Stimulated activated CD8-positive, alpha-beta memory T cell treated with anti-CD3 and anti-CD28 coated beads, Interleukin-12 subunit alpha, Interleukin-12 subunit beta, amount 100 ng/mL, for 24 hours (primary cell): ENCODE results near the gene KLHL22.
"Not testable (repeated sequence)": the region's sequence is repeated elsewhere in the genome, so short reads cannot be mapped to it uniquely, and the experiment has no call there.

Experiments used
- DNase-seq: peaks from one replicate; pipeline ENCODE4 v3.0.0-alpha.2; 2020; ENCODE audit errors: extremely low read depth

KLHL22 gene

DNA sequence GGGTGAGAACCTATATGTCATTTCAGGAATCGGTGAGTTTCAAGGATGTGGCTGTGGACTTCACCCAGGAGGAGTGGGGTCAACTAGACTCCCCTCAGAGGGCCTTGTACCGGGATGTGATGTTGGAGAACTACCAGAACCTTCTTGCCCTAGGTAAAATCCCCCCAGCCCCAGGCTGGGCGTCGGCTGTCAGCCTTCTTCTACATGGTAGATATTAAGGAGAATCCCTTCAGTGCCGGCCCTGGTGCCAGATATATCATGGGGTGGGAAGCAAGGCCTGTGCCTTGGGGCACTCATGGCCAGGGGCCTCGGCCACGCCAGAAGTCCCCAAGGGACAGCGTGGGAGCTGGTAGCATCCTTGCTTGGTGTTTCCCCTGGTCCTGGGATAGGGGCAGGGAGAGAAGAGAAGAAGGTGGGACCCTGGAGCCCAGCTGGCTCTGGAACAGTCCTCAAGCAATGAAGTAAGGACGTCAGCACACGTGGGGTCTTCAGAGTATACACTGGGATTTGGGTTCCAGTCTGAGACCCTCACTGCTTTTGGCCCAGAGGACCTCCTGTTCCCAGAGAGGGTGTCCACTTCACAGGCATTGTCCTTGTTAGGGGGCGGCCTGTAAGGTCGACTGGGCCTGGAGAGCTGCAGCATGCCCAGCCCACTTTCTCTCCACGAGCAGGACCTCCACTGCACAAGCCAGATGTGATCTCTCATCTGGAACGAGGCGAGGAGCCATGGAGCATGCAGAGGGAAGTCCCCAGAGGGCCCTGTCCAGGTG, 94.8 kb downstream of the KLHL22 start:
- no peak for DNase-seq

DNA sequence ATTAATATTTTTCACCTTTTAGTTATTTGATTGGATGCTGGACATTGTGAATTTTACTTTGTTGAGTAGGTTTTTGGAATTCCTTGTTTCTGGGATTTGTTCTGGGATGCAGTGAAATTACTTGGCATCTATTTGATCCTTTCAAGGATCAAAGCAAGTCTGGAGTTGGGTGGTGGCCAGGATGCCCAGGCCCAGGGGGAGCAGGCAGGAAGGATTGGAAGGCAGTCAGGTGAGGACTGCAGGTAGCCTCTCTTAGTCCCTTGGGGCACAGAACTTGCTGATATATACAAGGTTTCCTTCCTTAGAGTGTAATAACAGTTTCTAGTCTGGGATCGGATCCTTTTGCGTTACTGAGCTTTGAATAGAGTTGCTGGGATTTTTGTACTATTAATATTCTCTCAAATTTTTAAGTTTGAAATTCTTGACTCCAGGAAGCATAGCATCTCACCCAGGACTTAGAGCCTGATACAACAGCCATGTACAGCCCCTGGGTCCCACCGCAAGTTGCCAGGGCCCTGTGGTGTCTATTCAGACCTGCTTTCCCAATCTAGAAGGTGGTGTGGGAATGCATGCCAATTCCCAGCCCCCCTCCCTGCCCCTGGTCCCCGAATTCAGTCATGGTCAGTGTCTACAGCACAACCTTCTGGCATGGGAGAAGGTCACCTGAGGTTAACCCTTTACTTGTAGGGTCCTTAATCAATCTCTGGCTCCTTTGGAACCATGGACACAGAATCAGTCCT, 95.6 kb downstream of the KLHL22 start:
- no peak for DNase-seq

DNA sequence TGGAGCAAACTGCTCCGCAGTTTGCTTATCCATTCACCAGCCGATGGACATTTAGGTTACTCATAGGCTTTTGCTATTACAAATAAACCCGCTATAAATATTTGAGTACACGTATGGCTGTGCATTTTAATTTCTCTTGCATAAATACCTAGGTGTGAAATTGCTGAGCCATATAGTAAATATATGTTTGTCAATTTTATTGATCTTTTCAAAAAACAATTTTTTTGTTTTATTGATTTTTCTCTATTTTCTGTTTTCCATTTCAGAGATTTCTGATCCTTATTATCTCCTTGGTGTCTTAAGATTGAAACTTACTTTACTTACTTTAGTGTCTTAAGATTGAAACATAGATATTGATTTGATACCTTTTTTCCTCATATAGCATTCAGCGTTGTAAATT, 97.2 kb downstream of the KLHL22 start:
- no peak for DNase-seq

DNA sequence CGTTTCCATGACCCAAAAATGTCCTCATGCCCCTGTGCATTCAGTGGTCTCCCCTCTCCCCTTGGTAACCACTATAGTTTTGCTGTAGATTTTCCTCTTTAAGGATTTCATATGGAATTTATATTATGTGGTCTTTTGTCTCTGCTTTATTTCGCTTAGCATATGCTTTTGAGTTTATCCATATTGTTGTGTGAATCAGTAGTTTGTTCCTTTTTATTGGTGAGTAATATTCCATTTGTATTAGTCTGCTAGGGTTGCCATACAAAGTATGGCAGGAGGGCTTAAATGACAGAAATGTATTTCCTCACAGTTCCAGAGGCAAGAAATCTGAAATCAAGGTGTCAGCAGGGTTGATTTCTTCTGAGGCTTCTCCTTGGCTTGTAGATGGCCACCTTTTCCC, 98.1 kb downstream of the KLHL22 start:
- DNase-seq: no peak

DNA sequence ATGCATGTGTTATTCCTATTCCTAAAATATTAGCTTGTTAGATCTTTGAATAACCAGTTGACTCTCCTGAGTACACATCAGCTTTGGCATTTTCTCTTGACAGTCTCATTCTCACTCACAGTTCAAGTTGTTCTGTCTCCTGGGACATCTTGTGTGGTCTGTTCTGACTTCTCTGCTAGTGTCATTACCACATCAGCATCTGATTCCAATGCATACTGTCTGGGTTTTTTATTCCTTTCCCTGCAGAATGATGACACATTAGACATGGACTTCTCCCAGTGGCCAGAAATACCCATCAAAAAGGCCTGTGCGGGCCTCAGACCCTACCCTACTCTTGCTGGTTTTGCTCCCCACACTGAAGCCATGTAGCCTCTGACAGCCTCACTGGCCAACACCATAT, 99.0 kb downstream of the KLHL22 start:
- DNase-seq: no peak

DNA sequence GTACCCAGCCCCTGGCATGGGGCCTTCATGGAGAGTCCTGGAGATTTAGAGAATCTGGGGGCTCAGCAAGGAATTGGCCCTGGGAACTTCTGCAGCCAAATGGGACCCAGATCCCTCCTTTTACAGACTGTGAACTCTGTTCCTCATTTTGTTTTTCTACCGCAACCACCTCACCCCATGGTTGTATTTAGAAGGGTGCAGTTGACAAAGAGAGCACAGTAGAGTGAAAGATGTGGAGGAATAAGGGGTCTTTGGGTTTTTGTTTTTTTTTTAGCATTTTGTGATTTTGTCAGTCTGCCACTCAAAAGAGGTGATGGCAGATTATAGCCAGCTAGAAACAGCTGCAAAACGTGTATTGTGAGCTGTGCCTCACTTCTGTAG, 99.7 kb downstream of the KLHL22 start:
- no peak for DNase-seq

DNA sequence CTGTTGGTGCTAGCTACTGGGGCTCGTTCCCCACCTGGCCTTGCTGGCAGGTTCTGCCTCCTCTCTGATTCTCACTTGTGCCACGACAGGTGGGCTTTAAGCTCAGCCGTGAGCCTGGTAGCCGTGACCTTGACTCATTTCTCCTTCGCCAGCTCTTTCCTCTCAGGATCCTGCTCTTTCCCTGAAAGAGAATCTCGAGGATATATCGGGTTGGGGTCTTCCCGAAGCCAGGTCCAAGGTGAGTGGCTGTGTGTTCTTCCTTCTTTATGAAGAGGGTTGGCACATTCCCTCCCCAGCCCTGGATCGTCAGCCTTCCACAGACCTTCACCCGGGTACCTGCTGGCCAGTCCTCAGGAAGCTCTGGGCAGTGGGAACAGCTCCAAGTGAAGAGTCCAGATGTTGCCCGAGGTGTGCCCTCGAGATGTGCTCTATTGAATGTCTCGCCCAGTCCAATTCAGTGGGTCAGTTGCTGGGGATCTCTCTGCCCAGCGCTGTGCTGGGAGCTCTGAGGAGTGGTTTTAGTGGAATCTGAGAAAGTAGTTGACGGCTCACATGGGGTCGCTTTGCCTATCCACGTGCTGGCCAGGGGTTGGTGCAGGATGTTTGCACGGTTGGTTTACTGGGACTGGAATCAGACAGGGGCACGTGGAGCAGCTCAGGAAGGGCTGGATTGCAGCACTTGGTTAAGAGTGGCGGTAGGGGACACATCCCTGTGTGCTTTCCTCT, 100.3 kb downstream of the KLHL22 start:
- DNase-seq: no peak

DNA sequence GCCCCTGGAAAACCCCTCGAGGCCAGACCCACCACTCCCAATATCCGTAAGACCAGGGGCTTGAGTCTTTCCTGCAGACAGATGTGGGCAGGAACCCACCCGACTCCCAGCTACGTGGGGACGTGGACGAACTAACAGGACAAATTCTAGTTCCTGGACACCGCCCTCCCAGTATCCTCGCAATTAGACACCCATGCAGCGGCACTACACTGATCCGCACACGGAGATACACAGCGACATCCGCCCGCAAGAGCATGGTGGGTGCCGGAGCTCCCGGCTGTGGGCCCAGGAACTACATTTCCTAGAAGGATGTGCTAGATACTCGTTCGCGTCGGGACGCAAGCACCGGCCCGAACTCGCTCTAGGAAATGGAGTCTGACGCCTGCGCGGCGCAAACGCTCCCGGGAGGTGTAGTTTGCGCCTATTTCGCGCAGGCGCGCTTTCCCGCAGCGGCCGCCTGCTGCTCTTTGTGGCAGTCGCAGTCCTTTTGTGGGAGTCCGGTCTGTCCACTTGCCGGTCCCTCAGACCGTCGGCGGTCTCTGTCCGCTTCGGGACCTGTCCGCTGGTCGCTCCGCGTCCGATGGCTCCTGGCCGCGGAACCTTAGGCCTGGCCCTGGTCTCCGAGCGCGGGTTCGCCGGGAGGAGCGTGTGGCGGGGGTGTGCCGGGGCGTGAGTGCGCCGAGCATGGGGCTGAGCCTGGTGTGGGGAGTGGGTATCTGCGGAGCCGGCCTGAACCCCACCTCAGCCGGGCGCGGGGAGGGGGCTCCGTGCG, 101.7 kb downstream of the KLHL22 start, which contains the start of gene ZNF74:
ZNF74 (plus strand) TSS at position 447 of the 772 bp plus-strand sequence. CDS start 478 bp downstream, outside the sequence.
- peak; percentile 69 for DNase-seq

DNA sequence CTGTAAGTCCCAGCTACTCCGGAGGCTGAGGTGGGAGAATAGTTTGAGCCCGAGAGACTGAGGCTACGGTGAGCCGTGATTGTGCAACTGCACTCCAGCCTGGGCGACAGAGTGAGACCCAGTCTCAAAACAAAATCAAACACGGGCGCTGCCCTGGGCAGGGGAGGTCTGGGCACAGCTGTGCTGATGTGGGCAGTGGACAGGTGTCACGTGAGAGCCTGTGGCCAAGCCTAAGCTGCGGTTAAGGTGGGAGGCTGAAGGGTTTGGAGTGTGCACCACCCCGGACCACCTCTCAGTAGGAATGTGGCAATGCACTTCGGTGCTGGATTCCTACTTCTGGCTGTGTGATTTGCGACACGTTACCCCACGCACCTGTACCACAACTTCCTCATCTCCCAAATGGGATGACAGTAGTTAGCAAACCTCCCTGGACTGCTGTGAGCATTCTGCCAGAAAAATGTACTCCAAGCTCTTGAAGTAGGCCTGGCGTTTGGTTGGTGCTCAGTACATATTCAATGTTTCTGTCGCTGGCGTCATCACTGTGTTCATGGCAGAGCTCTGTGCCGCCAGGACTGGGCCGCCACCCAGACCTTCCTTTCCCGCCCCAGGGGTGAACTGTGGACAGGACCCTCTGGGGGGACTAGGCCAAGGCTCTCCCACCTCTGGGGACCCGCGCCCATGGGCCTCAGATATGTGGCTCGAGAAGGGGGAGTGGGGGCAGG, 102.5 kb downstream of the KLHL22 start:
- DNase-seq: no peak

DNA sequence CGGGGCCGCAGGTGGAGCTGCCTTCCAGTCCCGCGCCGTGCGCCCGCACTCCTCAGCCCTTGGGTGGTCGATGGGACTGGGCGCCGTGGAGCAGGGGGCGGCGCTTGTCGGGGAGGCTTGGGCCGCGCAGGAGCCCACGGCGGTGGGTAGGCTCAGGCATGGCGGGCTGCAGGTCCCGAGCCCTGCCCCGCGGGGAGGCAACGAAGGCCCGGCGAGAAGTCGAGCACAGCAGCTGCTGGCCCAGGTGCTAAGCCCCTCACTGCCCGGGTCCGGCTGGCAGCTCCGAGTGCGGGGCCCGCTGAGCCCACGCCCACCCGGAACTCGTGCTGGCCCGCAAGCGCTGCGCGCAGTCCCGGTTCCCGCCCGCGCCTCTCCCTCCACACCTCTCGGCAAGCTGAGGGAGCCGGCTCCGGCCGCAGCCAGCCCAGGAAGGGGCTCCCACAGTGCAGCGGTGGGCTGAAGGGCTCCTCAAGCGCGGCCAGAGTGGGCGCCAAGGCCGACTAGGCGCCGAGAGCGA, 103.2 kb downstream of the KLHL22 start:
- DNase-seq: not testable (repeated sequence)
